K562 (cell line): ENCODE measurements around the gene NSUN6.

Source experiments
- BRF1 ChIP-seq: IDR thresholded peaks from 3 replicates; pipeline ENCODE4 v1.6.1; 2011; ENCODE audit warnings: borderline replicate concordance, mild to moderate bottlenecking; ENCODE audit not compliant: insufficient read length; ENCODE audit errors: extremely low read depth
- CTCF ChIP-seq, 3 experiments: IDR thresholded peaks in 2 of 3; conservative IDR thresholded peaks in 1 of 3; 2 replicates each; pipeline ENCODE4 v1.5.1; 2011 to 2012; ENCODE audit warnings: low read length in 3 of 3, mild to moderate bottlenecking in 3 of 3, control low read depth in 2 of 3, improper control_type of control experiment in 1 of 3, inconsistent platforms in 1 of 3, low read depth in 1 of 3, mixed read lengths in 1 of 3, moderate library complexity in 1 of 3; ENCODE audit not compliant: insufficient read depth in 2 of 3
- MEIS2 ChIP-seq: fragments of 450-650 bp; IDR thresholded peaks from 2 replicates; pipeline ENCODE4 v1.6.1; 2014; ENCODE audit warnings: mild to moderate bottlenecking; ENCODE audit not compliant: partially characterized antibody
- NFE2L1 ChIP-seq: fragments of 450-650 bp; IDR thresholded peaks from 2 replicates; pipeline ENCODE4 v1.6.1; 2016; ENCODE audit warnings: missing genetic modification characterization, low read depth, mild to moderate bottlenecking, missing compliant biosample characterization, moderate library complexity, borderline replicate concordance
- NR1H2 ChIP-seq: sonication (generic); formaldehyde crosslinking; IDR thresholded peaks from 2 replicates; pipeline ENCODE4 v1.4.0; 2020; ENCODE audit warnings: mild to moderate bottlenecking, missing genetic modification reagents
- NR2C2 ChIP-seq, 2 experiments: fragments of 200-800 bp in 1 of 2; sonication (Bioruptor generic) in 1 of 2; sonication (generic) in 1 of 2; formaldehyde crosslinking in 1 of 2; IDR thresholded peaks; 2 replicates each; pipeline versions ENCODE4 v1.6.1 to v1.8.0; 2016 to 2022; ENCODE audit warnings: mild to moderate bottlenecking in 1 of 2, missing compliant biosample characterization in 1 of 2, missing genetic modification characterization in 1 of 2, missing genetic modification reagents in 1 of 2
- RAD21 ChIP-seq, 2 experiments: fragments of 250-450 bp in 1 of 2; fragments of 450-650 bp in 1 of 2; sonication (Bioruptor Pico) in 1 of 2; formaldehyde crosslinking in 1 of 2; IDR thresholded peaks in 1 of 2; conservative IDR thresholded peaks in 1 of 2; 2 replicates each; pipeline versions ENCODE4 v1.4.0 to v1.8.0; 2020 to 2022; ENCODE audit warnings: mild to moderate bottlenecking in 2 of 2, moderate library complexity in 1 of 2
- ZNF318 ChIP-seq, 2 experiments: fragments of 450-650 bp; IDR thresholded peaks; 2 replicates each; pipeline ENCODE4 v1.6.1; 2016; ENCODE audit warnings: mild to moderate bottlenecking in 2 of 2, borderline replicate concordance in 1 of 2, low read depth in 1 of 2, moderate library complexity in 1 of 2

- no peak for TF ChIP-seq NR2C2 (CRISPR knock-in tag; IDR thresholded peaks at IDR 0.05)
- no peak for TF ChIP-seq NR2C2 (tag; IDR thresholded peaks at IDR 0.05)
- no peak for TF ChIP-seq NFE2L1 (tag)
- TF ChIP-seq MEIS2, result no peak
- TF ChIP-seq ZNF318 (IDR thresholded peaks at IDR 0.05; ENCODE audit: borderline replicate concordance in 1 of 2, low read depth in 1 of 2), result no peak
- no peak for TF ChIP-seq NR1H2
- TF ChIP-seq BRF1, result no peak
- no peak for TF ChIP-seq RAD21 (CRISPR knock-in tag; conservative IDR thresholded peaks at IDR 0.05 in 1 of 2, IDR thresholded peaks at IDR 0.05 in 1 of 2)
- no peak for TF ChIP-seq CTCF (IDR thresholded peaks at IDR 0.05 in 2 of 3, conservative IDR thresholded peaks at IDR 0.05 in 1 of 3; ENCODE audit: insufficient read depth in 2 of 3, low read depth in 1 of 3, low read length in 3 of 3)
These were observed 40.2 kb downstream of the NSUN6 start for GRCh38 chr10:18611168-18611567.
